Measurements from ENCODE around the gene PTGFRN.

Gene PTGFRN

GRCh38 chr1:116900471-116901365 lies 9.0 kb upstream of the PTGFRN start:
- Histone ChIP-seq H3K27me3 (ENCODE audit: insufficient read depth, poor library complexity, severe bottlenecking) (no peaks in the 10 kb centered on the region), H3K4me1 (ENCODE audit: insufficient read depth, poor library complexity, severe bottlenecking) (no peaks in the 10 kb centered on the region), H3K36me3 (ENCODE audit: low read depth) (no peaks in the 10 kb centered on the region), H3K4me3 (ENCODE audit: severe bottlenecking) (no peak overlapping the region), H3K27ac (ENCODE audit: poor library complexity, severe bottlenecking) (no peak overlapping the region), H3K9me3 (ENCODE audit: severe bottlenecking) (no peaks in the 10 kb centered on the region)
- ATAC-seq (ENCODE audit: low read depth) (no peak), DNase-seq (ENCODE audit: low spot score) (no peak)
- TF ChIP-seq, protein P1, sequence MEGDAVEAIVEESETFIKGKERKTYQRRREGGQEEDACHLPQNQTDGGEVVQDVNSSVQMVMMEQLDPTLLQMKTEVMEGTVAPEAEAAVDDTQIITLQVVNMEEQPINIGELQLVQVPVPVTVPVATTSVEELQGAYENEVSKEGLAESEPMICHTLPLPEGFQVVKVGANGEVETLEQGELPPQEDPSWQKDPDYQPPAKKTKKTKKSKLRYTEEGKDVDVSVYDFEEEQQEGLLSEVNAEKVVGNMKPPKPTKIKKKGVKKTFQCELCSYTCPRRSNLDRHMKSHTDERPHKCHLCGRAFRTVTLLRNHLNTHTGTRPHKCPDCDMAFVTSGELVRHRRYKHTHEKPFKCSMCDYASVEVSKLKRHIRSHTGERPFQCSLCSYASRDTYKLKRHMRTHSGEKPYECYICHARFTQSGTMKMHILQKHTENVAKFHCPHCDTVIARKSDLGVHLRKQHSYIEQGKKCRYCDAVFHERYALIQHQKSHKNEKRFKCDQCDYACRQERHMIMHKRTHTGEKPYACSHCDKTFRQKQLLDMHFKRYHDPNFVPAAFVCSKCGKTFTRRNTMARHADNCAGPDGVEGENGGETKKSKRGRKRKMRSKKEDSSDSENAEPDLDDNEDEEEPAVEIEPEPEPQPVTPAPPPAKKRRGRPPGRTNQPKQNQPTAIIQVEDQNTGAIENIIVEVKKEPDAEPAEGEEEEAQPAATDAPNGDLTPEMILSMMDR (IDR thresholded peaks at IDR 0.05; ENCODE audit: poor library complexity, severe bottlenecking) = no peak

DNA sequence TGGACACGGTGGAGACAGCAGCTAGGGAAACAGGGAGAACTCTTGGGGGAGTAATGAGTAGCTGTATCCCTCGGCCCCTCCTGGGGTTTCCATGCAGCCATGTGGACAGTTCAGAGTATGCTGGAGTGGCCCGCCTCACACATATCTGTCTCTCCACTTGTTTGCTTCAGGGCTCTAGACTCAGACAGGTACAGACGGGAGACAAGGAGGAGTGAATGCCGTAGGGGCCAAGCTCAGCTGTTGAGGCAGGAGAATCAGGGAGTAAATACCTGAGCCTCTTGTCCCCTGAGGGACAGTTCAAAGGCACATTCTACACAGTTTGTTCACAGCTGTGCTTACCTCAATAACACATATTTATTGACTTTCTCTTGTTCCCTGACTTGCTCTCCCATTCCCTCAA lies 7.7 kb upstream of the PTGFRN start:
- no peak for DNase-seq (ENCODE audit: low spot score)
- Histone ChIP-seq H3K4me3 (ENCODE audit: severe bottlenecking) (no peak overlapping the region), H3K4me1 (ENCODE audit: insufficient read depth, poor library complexity, severe bottlenecking) (peaks cover 8% of the 10 kb centered on the region), H3K9me3 (ENCODE audit: severe bottlenecking) (no peaks in the 10 kb centered on the region), H3K27ac (ENCODE audit: poor library complexity, severe bottlenecking) (no peak overlapping the region), H3K36me3 (ENCODE audit: low read depth) (no peaks in the 10 kb centered on the region), H3K27me3 (ENCODE audit: insufficient read depth, poor library complexity, severe bottlenecking) (no peaks in the 10 kb centered on the region)
- TF ChIP-seq, protein P1 (IDR thresholded peaks at IDR 0.05; ENCODE audit: poor library complexity, severe bottlenecking) = no peak
- no peak for ATAC-seq (ENCODE audit: low read depth)

DNA sequence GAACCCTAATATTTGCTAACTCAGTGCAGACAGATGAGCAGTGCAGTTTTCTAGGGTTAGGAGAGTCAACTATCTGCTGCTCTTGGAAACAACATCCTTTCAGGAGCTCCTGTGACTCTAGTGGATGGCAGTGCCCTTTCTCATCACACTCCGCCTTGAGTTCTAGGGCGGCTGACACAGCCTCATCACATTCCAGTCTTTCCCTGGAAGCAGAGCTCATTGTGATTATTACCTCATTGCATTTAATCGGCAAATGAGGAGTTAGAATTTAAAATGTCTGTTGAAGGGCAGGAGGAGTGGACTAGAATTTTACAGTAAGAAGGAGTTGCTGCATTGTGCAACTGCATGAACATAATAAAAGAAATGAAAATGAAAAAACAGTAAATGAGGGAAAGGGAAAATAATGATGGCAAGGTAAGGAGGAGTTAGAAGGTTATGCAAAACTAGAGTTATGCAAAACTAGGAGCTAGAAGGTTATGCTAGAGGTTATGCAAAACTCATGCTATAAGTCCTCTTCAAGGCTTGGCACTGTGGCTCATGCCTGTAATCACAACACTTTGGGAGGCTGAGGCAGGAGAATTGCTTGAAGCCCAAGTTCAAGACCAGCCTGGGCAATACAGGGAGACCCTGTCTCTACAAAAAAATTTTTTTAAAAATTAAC lies 6.9 kb upstream of the PTGFRN start:
- Histone ChIP-seq H3K4me1 (ENCODE audit: insufficient read depth, poor library complexity, severe bottlenecking) (peaks cover 17% of the 10 kb centered on the region), H3K4me3 (ENCODE audit: severe bottlenecking) (no peak overlapping the region), H3K36me3 (ENCODE audit: low read depth) (no peaks in the 10 kb centered on the region), H3K27me3 (ENCODE audit: insufficient read depth, poor library complexity, severe bottlenecking) (no peaks in the 10 kb centered on the region), H3K9me3 (ENCODE audit: severe bottlenecking) (no peaks in the 10 kb centered on the region), H3K27ac (ENCODE audit: poor library complexity, severe bottlenecking) (no peak overlapping the region)
- DNase-seq (ENCODE audit: low spot score) = no peak
- TF ChIP-seq, protein P1 (IDR thresholded peaks at IDR 0.05; ENCODE audit: poor library complexity, severe bottlenecking) = no peak
- ATAC-seq (ENCODE audit: low read depth) = no peak

DNA sequence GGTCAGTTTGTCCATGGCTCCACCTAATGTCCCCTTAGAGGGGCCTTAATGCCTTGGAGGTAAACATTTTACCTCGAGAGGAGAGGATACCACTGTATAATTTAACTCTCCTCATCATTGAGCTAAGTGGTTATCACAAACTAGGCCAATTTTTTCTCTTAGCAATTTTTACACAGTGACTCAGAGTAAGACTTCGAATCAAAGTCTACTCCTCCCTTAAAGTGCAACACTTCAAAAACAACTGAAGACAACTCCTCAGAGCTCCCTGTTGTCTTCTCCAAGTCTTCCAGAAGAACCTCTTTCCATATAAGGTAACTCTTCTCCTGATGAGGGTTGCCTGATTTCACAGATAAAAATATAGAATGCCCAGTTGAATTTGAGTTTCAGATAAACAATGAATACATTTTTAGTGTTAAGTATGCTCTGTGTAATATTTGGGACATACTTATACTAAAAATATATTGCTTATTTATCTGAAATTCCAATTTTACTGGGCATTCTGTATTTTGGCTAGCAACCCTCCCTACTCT lies 4.9 kb upstream of the PTGFRN start:
- peaks cover 25% of the 10 kb centered on the region for H3K4me1 ChIP-seq (ENCODE audit: insufficient read depth, poor library complexity, severe bottlenecking)
- H3K9me3 ChIP-seq (ENCODE audit: severe bottlenecking) = no peaks in the 10 kb centered on the region
- ATAC-seq (ENCODE audit: low read depth) = no peak
- TF ChIP-seq, protein P1 (IDR thresholded peaks at IDR 0.05; ENCODE audit: poor library complexity, severe bottlenecking) = no peak
- DNase-seq (ENCODE audit: low spot score) = no peak
- H3K27ac ChIP-seq (ENCODE audit: poor library complexity, severe bottlenecking) = peak overlapping the region; percentile 89
- no peaks in the 10 kb centered on the region for H3K36me3 ChIP-seq (ENCODE audit: low read depth)
- H3K27me3 ChIP-seq (ENCODE audit: insufficient read depth, poor library complexity, severe bottlenecking) = no peaks in the 10 kb centered on the region
- H3K4me3 ChIP-seq (ENCODE audit: severe bottlenecking) = no peak overlapping the region

Measured in RWPE2 (cell line).